AG10803 (cell line): Measurements from ENCODE around the gene RGS17.

Source experiments
- DNase-seq: peaks from one replicate; pipeline ENCODE4 v3.0.0; 2010; ENCODE audit warnings: low read depth
- H3K4me3 ChIP-seq: 2 replicates; pipeline ENCODE4 v1.5.1; 2011; ENCODE audit warnings: mild to moderate bottlenecking, low read length, control low read depth
- TF ChIP-seq, protein P1 (sequence below): conservative IDR thresholded peaks from 2 replicates; pipeline ENCODE4 v1.5.1; 2011; ENCODE audit warnings: mild to moderate bottlenecking, low read length, control low read depth, inconsistent platforms

Gene RGS17

DNA sequence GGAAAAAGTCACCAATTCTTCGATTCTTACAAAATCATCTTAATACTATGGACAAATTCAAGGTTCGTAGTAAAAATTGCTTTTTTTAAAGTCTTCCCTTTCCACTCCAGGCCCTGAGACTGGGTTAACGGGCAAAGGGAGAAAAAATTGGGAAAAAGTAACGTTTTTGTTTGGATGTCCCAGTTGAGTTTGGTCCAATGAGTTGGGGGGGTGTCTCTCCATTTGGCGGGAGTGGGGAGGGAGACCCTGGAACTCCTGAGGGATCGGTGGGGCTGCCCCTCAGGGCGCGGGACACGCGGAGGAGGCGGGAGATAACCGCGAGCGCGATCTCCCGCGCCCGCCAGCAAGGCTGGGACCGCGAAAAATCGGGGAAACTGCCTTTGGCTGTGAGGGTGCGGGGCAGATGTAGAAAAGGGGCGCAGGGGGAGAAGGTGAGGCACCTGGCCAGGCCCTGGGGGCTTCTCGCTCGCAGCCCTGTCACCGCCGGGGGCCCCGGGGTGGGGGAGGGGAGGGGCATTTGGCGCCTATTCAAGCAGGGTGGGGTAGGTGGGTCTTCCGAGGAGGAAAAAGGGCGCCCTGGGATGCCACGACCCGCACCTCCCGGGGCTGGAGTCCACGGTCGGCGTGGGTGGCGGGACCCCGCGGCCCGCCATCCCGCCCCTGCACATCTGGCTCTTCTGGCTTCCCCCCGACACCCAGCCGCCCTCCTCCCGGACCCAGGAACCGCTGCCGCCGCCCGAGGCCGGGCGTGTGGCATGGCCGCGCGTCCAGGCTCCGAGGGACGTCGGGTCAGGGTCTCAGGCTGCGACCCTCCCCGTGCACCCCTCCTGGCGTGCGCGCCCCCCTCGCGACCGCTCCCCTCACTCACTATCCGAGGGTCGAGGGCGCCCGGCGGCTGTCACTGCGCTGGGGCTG lies 148.8 kb downstream of the RGS17 start:
- DNase-seq: no peak
- TF ChIP-seq, protein P1, sequence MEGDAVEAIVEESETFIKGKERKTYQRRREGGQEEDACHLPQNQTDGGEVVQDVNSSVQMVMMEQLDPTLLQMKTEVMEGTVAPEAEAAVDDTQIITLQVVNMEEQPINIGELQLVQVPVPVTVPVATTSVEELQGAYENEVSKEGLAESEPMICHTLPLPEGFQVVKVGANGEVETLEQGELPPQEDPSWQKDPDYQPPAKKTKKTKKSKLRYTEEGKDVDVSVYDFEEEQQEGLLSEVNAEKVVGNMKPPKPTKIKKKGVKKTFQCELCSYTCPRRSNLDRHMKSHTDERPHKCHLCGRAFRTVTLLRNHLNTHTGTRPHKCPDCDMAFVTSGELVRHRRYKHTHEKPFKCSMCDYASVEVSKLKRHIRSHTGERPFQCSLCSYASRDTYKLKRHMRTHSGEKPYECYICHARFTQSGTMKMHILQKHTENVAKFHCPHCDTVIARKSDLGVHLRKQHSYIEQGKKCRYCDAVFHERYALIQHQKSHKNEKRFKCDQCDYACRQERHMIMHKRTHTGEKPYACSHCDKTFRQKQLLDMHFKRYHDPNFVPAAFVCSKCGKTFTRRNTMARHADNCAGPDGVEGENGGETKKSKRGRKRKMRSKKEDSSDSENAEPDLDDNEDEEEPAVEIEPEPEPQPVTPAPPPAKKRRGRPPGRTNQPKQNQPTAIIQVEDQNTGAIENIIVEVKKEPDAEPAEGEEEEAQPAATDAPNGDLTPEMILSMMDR: no peak
- H3K4me3 ChIP-seq: peak overlapping the region; percentile 74

DNA sequence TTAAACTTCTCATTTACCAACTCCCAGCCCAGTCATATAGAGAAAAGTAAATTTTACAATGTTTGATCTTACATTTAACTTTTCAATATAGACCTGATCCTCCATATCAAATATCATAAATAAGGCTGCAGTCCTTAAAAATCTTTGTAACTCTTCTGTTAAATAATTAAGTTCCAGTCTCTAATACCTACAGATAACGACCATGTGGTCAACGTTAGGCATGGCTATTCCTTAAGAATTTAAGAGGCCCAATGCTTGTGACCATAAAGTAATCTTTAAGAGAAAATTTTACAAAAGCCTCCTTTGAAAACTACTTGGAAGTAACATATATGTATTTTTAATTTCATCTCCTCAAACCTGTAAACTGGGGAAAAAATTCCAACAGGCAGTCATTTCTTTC lies 149.9 kb downstream of the RGS17 start:
- DNase-seq: no peak
- TF ChIP-seq, protein P1: no peak
- peak overlapping the region; percentile 0 for H3K4me3 ChIP-seq

DNA sequence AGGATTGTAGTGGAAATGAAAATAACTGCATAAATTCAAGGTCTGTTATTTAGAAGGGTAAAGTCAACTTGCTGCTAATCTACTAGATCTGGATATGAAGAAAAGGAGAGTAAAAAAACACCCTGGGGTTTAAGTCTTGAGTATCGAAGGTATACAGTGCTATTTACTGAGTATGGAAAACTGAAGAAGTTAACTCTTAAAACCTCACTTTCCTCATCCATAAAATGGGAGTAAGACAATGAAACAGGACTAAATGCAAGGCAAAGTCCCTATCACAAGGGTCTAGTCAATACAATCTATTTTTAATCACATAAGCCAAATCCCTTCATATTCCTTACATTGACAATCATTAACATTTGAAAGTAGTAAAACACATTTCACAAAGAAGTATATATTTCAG lies 150.4 kb downstream of the RGS17 start:
- peak overlapping the region; percentile 7; the same call in 1 of the 2 replicates for H3K4me3 ChIP-seq
- no peak for DNase-seq
- TF ChIP-seq, protein P1: no peak

DNA sequence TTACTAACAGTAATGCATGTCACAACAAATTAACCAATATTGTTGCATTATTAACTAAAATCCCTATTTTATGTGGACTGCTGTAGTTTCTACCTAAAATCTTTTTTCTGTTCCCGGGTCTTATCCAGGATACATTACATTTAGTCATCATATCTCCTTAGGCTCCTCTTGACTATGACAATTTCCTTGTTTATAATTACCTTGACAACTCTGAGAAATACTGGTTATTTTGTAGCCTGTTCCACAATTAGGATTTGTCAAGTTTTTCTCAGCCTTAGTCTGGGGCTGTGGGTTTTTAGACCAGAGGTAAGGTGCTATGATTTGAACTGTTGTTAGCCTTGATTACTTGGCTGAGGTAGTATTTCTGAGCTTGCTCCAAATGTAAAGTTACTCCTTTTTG lies 152.0 kb downstream of the RGS17 start:
- H3K4me3 ChIP-seq: no peak overlapping the region
- TF ChIP-seq, protein P1: no peak
- DNase-seq: no peak

DNA sequence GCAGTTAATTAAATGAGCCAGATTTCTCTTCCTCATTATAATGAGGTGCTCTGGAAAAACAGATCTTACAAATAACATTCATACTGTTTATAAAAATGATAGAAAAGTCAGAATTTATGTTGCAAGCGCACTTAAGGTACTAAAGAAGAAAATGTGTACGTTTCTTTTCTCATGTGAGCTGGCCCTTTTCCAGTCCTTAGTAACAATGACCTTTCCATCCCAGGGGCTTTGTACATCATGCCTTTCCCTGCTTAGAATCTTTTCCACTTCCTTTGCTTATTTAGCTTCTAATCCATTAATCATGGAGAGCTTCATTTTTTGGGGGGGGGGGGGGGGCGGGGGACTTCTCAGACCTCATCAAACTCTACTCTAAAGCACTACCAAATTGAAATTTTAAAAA lies 153.0 kb downstream of the RGS17 start:
- no peak for DNase-seq
- TF ChIP-seq, protein P1: no peak

DNA sequence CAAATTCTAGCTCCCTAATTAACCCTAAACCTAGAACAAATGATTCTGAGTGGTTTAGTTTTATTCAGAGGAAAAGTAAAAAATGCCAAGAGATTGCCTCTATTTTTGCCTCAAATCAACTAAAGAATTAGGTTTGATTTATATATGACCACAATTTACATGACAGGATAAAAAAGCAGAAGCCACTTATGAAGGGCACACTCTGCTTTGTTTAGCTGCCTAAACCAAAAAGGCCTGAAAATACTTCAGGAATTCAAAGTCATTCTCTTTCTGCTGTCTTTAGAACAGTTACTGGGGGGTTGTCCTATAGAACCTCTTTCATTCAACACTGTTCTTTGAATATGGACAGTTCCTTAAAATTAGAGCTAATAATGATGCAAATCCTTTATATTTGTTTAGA lies 153.5 kb downstream of the RGS17 start:
- DNase-seq: no peak
- no peak overlapping the region for H3K4me3 ChIP-seq
- TF ChIP-seq, protein P1: no peak

More for the DNA sequence above, 153.0 kb downstream of the RGS17 start:
- no peak overlapping the region for H3K4me3 ChIP-seq

DNA sequence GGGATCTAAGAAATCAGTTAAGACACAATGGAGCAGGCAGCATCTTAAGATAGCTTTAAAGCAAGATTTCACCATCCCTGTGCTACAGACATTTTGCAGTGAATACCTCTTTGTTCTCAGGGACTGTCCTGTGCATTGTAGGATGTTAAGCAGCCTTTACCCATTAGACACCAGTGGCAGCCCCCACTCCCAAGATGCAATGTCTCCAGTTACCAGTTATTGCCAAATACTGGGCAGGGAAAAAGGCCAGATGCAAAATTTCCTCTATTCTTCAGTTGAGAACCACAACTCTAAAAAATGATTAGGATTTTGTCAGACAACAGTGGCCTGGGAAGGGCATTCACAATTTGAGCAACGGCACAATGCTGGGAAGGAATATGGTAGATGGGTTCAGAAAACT lies 154.3 kb downstream of the RGS17 start:
- TF ChIP-seq, protein P1: no peak
- peak; percentile 49 for DNase-seq
- no peak overlapping the region for H3K4me3 ChIP-seq
